Left ventricle myocardium inferior (tissue), 1 donor: ENCODE measurements around the gene STON2. TPM values are rescaled to one million over a fixed set of nuclear protein-coding genes. Genes with fewer than 3 reads are reported as not detected.

Experiments used
- DNase-seq: peaks from one replicate; pipeline ENCODE4 v3.0.0-alpha.2; 2020
- H3K27ac ChIP-seq: fragments of 200-600 bp; replicated peaks from 2 replicates; pipeline ENCODE4 v1.8.0; 2021
- H3K27me3 ChIP-seq: fragments of 200-600 bp; 2 replicates; pipeline ENCODE4 v1.8.0; 2021; ENCODE audit warnings: low read depth
- H3K36me3 ChIP-seq: fragments of 200-600 bp; 2 replicates; pipeline ENCODE4 v1.8.0; 2021
- H3K4me1 ChIP-seq: fragments of 200-600 bp; 2 replicates; pipeline ENCODE4 v1.8.0; 2021
- H3K4me3 ChIP-seq: fragments of 200-600 bp; 2 replicates; pipeline ENCODE4 v1.8.0; 2021; ENCODE audit warnings: mild to moderate bottlenecking, moderate library complexity
- H3K9me3 ChIP-seq: fragments of 200-600 bp; replicated peaks from 2 replicates; pipeline ENCODE4 v1.8.0; 2021
- CTCF ChIP-seq: fragments of 200-600 bp; IDR thresholded peaks from 2 replicates; pipeline ENCODE4 v1.8.0; 2021; ENCODE audit warnings: antibody characterized with exemption, mild to moderate bottlenecking, borderline replicate concordance
- intact Hi-C: fragments of 100-400 bp; cut with micrococcal nuclease; formaldehyde crosslinking; loops from one replicate; pipeline ENCODE4 v1.11.0; 2022
- total RNA-seq: library from RNA; stranded (reverse); fragmentation: NEBNext Ultra II Directional; extraction: Animal tissue kit (Norgen Biotek cat#: 25700); gene quantifications from one replicate; pipeline ENCODE4 v1.2.1, GENCODE V29; 2021
- donor health status: DM: no; HTN: yes; CAD: no; lungs with severe emphysema.

STON2 gene
- total RNA-seq, 1 donor from 2014 or later = 8.3 TPM

DNA sequence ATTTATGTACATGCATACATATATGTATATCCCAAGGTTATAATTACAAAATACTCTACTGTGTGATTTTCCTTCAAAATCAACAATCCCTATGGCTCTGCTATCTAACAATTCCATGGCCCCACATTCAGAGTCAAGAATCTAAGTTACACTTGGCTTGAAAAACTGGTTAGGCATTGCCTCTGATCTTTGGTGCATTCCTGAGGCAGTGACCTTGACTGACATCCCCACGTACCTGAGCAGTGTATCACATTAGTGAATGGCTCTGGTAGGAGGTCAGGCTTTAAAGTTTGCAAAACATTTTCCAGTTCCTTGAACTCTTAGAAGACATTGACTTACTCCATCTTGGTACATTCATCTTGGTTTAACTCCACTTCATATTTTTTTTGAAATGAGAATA, 8.5 kb upstream of the STON2 start:
- TF ChIP-seq CTCF = no peak
- Histone ChIP-seq H3K9me3 (peaks cover 10% of the 10 kb centered on the region), H3K36me3 (no peaks in the 10 kb centered on the region), H3K4me1 (no peaks in the 10 kb centered on the region), H3K4me3 (no peak overlapping the region), H3K27me3 (peaks cover 3% of the 10 kb centered on the region), H3K27ac (no peak overlapping the region)
- DNase-seq = no peak
- intact Hi-C loops = no loop called here

DNA sequence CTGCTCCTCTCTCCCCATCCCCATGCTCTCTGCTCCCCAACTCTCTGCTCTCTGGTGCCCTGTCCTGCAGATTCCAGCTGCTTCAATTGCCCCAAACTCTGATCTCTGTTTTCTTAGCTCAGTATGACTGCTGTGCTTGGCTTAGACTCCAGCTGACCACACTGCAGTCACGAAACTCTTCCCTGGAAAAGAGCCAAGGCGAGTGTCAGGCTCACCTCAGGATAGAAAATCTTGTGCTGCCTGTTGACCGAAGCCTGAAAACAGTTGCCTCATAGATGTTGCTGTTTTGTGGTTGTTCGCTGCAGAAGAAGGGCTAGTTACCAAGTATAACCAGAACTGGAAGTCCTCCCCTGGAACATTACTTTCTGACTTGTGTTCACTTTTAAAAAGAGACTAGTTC, 6.7 kb upstream of the STON2 start:
- intact Hi-C loops = no loop called here
- Histone ChIP-seq H3K36me3 (no peaks in the 10 kb centered on the region), H3K9me3 (peaks cover 10% of the 10 kb centered on the region), H3K27me3 (peaks cover 3% of the 10 kb centered on the region), H3K4me1 (no peaks in the 10 kb centered on the region), H3K4me3 (no peak overlapping the region), H3K27ac (no peak overlapping the region)
- DNase-seq = no peak
- no peak for TF ChIP-seq CTCF

- no peak overlapping the region for H3K27ac ChIP-seq
- no peak overlapping the region for H3K4me3 ChIP-seq
- no peaks in the 10 kb centered on the region for H3K27me3 ChIP-seq
- H3K36me3 ChIP-seq = no peaks in the 10 kb centered on the region
- no peak for TF ChIP-seq CTCF
- DNase-seq = no peak
- intact Hi-C loops = no loop called here
- no peaks in the 10 kb centered on the region for H3K4me1 ChIP-seq
- peaks cover 10% of the 10 kb centered on the region for H3K9me3 ChIP-seq
Measured at GRCh38 chr14:81402123-81402495, 2.0 kb upstream of the STON2 start.

DNA sequence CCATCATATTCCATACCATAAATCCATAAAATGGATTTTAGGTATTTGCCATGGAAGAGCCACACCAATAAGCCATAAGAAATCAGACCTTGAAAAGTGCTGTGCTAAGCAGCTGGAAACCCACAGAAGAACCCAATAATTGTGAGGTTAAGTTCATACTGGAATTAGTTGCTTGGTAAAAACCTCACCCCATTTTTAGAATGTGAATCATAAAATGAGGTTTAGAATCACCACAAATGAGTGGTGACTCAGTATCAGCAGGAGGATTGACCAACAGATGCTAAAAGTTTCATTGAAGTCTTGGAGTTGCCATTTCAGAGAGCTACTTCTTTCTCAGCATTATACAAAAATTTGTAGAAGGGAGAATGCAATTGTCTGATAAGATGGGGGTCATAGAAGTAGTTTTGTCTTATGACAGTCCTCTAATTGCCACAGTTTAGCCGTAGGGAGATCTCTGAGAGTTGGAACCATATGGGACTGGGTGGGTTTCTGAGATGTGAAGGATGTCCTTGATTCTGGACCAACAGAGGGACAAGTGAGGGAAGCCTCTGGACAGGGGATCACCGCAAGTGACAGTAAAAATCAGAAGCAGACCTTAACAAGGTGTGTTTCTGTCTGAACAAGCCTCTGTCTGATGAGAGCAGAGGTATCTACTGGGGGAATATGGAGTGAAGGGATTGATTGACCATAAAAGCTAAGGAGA, 1.4 kb upstream of the STON2 start:
- Histone ChIP-seq H3K4me1 (no peaks in the 10 kb centered on the region), H3K36me3 (no peaks in the 10 kb centered on the region), H3K27ac (peak overlapping the region; percentile 21), H3K9me3 (peaks cover 10% of the 10 kb centered on the region), H3K27me3 (no peaks in the 10 kb centered on the region), H3K4me3 (no peak overlapping the region)
- intact Hi-C loops = no loop called here
- no peak for TF ChIP-seq CTCF
- no peak for DNase-seq

DNA sequence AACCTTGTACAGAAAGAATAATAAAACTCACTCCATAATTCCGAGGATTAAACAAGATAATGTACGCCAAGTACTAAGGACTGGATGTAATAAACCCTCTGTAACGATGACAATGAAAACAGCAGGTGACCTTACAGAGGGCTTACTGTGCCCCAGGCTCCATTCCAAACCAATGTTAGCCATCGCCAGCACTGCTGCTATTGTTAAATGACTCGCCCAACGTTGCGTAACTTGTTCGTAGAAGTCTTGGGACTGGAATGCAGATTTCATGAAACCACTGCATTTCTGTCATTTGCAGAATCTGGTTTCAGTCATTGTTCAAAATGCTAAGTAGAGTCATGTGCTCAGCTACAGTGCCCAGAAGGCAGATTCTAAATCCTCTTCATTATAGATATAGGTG, 728 bp upstream of the STON2 start:
- Histone ChIP-seq H3K4me3 (no peak overlapping the region), H3K4me1 (no peaks in the 10 kb centered on the region), H3K27ac (peak overlapping the region; percentile 21), H3K27me3 (no peaks in the 10 kb centered on the region), H3K36me3 (peaks cover 2% of the 10 kb centered on the region), H3K9me3 (peaks cover 10% of the 10 kb centered on the region)
- intact Hi-C loops = no loop called here
- no peak for TF ChIP-seq CTCF
- no peak for DNase-seq
